Measurements from ENCODE around the gene KLK11.

DNA sequence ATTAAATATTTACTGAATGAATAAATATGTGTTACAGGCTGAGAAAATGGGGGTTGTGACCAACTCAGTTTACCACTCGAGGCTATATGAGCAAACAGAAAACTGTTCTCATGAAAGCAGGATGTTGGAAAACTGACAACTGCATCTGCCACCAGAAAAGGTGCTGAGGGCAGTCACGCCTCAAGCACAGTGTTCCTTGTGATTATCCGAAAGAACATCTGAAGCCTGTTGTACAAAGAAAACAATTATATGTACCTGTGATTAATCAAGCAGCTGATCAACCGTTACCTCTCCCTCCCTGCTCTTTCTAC, 44.6 kb upstream of the KLK11 start:
- TF ChIP-seq, protein P1, sequence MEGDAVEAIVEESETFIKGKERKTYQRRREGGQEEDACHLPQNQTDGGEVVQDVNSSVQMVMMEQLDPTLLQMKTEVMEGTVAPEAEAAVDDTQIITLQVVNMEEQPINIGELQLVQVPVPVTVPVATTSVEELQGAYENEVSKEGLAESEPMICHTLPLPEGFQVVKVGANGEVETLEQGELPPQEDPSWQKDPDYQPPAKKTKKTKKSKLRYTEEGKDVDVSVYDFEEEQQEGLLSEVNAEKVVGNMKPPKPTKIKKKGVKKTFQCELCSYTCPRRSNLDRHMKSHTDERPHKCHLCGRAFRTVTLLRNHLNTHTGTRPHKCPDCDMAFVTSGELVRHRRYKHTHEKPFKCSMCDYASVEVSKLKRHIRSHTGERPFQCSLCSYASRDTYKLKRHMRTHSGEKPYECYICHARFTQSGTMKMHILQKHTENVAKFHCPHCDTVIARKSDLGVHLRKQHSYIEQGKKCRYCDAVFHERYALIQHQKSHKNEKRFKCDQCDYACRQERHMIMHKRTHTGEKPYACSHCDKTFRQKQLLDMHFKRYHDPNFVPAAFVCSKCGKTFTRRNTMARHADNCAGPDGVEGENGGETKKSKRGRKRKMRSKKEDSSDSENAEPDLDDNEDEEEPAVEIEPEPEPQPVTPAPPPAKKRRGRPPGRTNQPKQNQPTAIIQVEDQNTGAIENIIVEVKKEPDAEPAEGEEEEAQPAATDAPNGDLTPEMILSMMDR (IDR thresholded peaks at IDR 0.05; ENCODE audit: low read length), result no peak
- TF ChIP-seq EZH2 (optimal IDR thresholded peaks at IDR 0.05; ENCODE audit: low read depth, low read length) (no peak), EZH2phosphoT487 (IDR thresholded peaks at IDR 0.05; ENCODE audit: low read length) (no peak)

All from MM.1S (cell line).